ENCODE results near the gene KRTAP1-1. TPM values are rescaled to one million over a fixed set of nuclear protein-coding genes. Genes with fewer than 3 reads are reported as not detected.
"Not testable (repeated sequence)": the region's sequence is repeated elsewhere in the genome, so short reads cannot be mapped to it uniquely, and the experiment has no call there.

Gene KRTAP1-1
- total RNA-seq, 2 experiments from 2014 or later: not detected

DNA sequence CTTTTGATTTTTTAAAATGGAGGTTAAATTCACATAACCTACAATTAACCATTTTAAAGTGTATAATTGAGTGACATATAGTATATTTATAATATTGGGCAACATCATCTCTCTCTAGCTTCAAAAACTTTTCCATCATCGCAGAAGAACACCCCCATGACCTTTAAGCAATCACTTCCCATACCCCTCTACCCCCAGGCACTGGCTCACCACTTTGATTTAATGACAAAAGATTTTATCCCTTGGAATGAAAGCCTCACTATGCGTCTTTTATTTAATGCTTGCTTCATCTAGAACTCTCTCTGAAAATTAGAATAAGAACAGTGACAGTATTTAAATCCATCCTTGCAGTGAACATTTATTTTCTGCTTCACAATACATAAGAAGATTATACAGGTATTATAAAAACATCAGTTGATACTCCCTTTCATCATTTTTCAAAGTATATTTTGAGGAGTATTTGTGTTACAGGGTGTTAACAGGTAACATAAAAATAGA lies 3.3 kb downstream of the KRTAP1-1 start:
- intact Hi-C loops (cut with DNase I, micrococcal nuclease): no loop called here
- no peaks in the 10 kb centered on the region for H3K27me3 ChIP-seq (ENCODE audit: control insufficient read depth in 1 of 2, insufficient read depth in 2 of 2, low read length in 2 of 2)

GRCh38 chr17:41034346-41034935 lies 6.8 kb downstream of the KRTAP1-1 start, which contains the start of gene KRTAP1-3:
TSS of gene KRTAP1-3 (minus strand) at chr17:41034874. CDS start at chr17:41034821, 53 bp downstream.
- POLR2A ChIA-PET; H3K4me3 ChIP-seq (ENCODE audit: low read length); H3K4me1 Mint-ChIP-seq (ENCODE audit: low read depth); H3K4me1 ChIP-seq (ENCODE audit: insufficient read depth, low read length); ATAC-seq (ENCODE audit: poor library complexity); H3K27ac Mint-ChIP-seq; H3K9me3 Mint-ChIP-seq; H3K36me3 Mint-ChIP-seq (ENCODE audit: low read depth); DNase-seq; H3K36me3 ChIP-seq (ENCODE audit: insufficient read depth, low read length); CTCF ChIA-PET; H3K4me3 Mint-ChIP-seq; intact Hi-C loops (cut with DNase I, micrococcal nuclease); H3K27me3 ChIP-seq (ENCODE audit: control insufficient read depth in 1 of 2, insufficient read depth in 2 of 2, low read length in 2 of 2); H3K9me3 ChIP-seq (ENCODE audit: control insufficient read depth in 1 of 2, insufficient read depth in 1 of 2, low read length in 2 of 2); H3K27ac ChIP-seq (ENCODE audit: low read depth in 1 of 2, low read length in 2 of 2): not testable (repeated sequence)
- H3K27me3 Mint-ChIP-seq: peaks cover 30% of the 10 kb centered on the region

More for the DNA sequence above, 3.3 kb downstream of the KRTAP1-1 start:
- Histone ChIP-seq H3K4me1 (ENCODE audit: insufficient read depth, low read length) (no peaks in the 10 kb centered on the region), H3K9me3 (ENCODE audit: control insufficient read depth in 1 of 2, insufficient read depth in 1 of 2, low read length in 2 of 2) (peaks cover 0 to 2% of the 10 kb centered on the region in 2 experiments), H3K4me3 (ENCODE audit: low read length) (no peak overlapping the region), H3K27ac (ENCODE audit: low read depth in 1 of 2, low read length in 2 of 2) (no peak overlapping the region), H3K36me3 (ENCODE audit: insufficient read depth, low read length) (no peaks in the 10 kb centered on the region)
- Mint-ChIP-seq H3K27ac (no peak overlapping the region), H3K36me3 (ENCODE audit: low read depth) (no peaks in the 10 kb centered on the region), H3K4me3 (no peak overlapping the region), H3K4me1 (ENCODE audit: low read depth) (no peaks in the 10 kb centered on the region), H3K9me3 (no peaks in the 10 kb centered on the region), H3K27me3 (peaks cover 4% of the 10 kb centered on the region)
- ChIA-PET CTCF (interaction anchor here (0.6 kb wide), 1 partner anchor 266 kb away, joined by 3 read pairs; no protein-coding TSS in a partner anchor), POLR2A (no interaction called here)
- DNase-seq: no peak
- no peak for TF ChIP-seq CTCF (IDR thresholded peaks at IDR 0.05)
- no peak for ATAC-seq (ENCODE audit: poor library complexity)

DNA sequence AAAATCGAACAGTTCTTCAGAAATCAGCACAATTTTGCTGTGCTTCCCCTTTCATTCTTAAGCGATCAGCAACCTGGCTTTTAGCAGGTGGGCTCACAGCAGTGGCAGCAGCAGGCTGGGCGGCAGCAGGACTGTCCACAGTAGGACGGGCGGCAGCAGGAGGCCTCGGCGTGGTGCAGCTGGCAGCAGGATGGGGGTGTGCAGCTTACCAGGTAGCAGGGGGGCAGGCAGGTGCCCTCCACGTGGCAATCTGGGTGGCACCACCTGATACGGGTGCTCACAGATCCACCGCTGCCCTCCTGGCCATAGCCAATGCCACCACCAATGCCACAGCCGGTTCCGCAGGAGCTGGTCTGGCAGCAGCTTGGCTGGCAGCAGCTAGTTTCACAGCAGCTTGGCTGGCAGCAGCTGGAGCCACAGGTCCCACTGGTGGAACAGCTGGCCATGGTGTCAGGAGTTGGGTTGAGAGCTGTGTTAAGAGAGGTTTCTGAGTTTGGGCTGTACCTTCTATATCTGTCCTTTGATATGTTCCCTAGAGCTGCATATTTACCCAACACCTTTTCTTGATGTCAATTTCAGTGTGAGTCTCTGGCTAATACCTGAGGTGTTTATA lies 11.5 kb downstream of the KRTAP1-1 start, which contains the start of gene KRTAP1-4:
KRTAP1-4 (minus strand) TSS at position 563 of the 613 bp plus-strand sequence; CDS start at position 446, 117 bp downstream.
- Mint-ChIP-seq H3K9me3 (no peaks in the 10 kb centered on the region), H3K27me3 (peaks cover 51% of the 10 kb centered on the region), H3K36me3 (ENCODE audit: low read depth) (no peaks in the 10 kb centered on the region), H3K4me3 (no peak within 1 kb of the TSS), H3K4me1 (ENCODE audit: low read depth) (no peaks in the 10 kb centered on the region), H3K27ac (no peak within 1 kb of the TSS)
- DNase-seq (no peak), ATAC-seq (ENCODE audit: poor library complexity) (no peak)
- H3K4me3 ChIP-seq (ENCODE audit: low read length): no peak within 1 kb of the TSS
- no peak for TF ChIP-seq CTCF (IDR thresholded peaks at IDR 0.05)
- no peaks in the 10 kb centered on the region for H3K36me3 ChIP-seq (ENCODE audit: insufficient read depth, low read length)
- POLR2A ChIA-PET: interaction anchor here (0.6 kb wide), 1 partner anchor 12 kb away, joined by 3 read pairs; no protein-coding TSS in a partner anchor
- no peaks in the 10 kb centered on the region for H3K9me3 ChIP-seq (ENCODE audit: control insufficient read depth in 1 of 2, insufficient read depth in 1 of 2, low read length in 2 of 2)
- H3K27me3 ChIP-seq (ENCODE audit: control insufficient read depth in 1 of 2, insufficient read depth in 2 of 2, low read length in 2 of 2): peaks cover 2 to 4% of the 10 kb centered on the region in 2 experiments
- intact Hi-C loops (cut with DNase I, micrococcal nuclease): no loop called here
- H3K27ac ChIP-seq (ENCODE audit: low read depth in 1 of 2, low read length in 2 of 2): no peak within 1 kb of the TSS
- H3K4me1 ChIP-seq (ENCODE audit: insufficient read depth, low read length): no peaks in the 10 kb centered on the region
- CTCF ChIA-PET: no interaction called here
